ENCODE results near the gene ZNF74. TPM values are rescaled to one million over a fixed set of nuclear protein-coding genes. Genes with fewer than 3 reads are reported as not detected.

ZNF74 gene
- polyA plus RNA-seq, 1 donor from 2014 or later: 75.6 TPM

DNA sequence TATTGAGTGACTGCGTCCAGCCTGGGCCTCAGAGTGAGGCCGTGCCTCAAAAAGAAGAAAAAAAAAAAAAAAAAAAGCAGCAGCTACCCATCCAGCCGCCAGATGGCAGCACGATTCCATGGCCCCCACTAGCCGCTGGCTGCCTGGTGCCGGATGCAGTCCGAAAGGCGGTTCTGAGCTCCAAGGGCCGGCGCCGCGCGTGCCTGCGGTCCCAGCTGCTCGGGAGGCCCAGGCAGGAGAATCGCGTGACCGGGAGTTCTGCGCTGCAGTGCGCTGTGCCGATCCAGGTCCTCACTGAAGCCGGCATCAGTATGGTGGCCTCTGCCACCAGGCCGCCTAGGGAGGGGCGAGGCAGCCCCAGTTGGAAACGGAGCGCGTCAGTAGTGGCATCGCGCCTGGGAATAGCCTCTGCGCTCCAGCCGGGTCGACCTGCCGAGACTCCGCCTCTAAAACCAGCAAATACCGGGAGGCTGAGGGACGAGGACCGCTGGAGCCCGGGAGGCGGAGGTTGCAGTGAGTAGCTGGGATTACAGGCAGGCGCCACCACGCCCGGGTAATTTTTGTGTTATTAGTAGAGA is 24.3 kb downstream of the ZNF74 start:
- peak overlapping the region; percentile 31 for H3K9ac ChIP-seq (ENCODE audit: low read length)
- no peak overlapping the region for H3K27ac ChIP-seq (ENCODE audit: low read length)
- no peak for TF ChIP-seq TAF1 (IDR thresholded peaks at IDR 0.05; ENCODE audit: low read depth)
- TF ChIP-seq RAD21 (conservative IDR thresholded peaks at IDR 0.05): peak; percentile 88
- TF ChIP-seq REST (IDR thresholded peaks at IDR 0.05; ENCODE audit: borderline replicate concordance): no peak
- no peak for TF ChIP-seq EZH2 (IDR thresholded peaks at IDR 0.05; ENCODE audit: borderline replicate concordance, insufficient read depth, low read length, poor library complexity, severe bottlenecking)
- TF ChIP-seq, protein P1, sequence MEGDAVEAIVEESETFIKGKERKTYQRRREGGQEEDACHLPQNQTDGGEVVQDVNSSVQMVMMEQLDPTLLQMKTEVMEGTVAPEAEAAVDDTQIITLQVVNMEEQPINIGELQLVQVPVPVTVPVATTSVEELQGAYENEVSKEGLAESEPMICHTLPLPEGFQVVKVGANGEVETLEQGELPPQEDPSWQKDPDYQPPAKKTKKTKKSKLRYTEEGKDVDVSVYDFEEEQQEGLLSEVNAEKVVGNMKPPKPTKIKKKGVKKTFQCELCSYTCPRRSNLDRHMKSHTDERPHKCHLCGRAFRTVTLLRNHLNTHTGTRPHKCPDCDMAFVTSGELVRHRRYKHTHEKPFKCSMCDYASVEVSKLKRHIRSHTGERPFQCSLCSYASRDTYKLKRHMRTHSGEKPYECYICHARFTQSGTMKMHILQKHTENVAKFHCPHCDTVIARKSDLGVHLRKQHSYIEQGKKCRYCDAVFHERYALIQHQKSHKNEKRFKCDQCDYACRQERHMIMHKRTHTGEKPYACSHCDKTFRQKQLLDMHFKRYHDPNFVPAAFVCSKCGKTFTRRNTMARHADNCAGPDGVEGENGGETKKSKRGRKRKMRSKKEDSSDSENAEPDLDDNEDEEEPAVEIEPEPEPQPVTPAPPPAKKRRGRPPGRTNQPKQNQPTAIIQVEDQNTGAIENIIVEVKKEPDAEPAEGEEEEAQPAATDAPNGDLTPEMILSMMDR (IDR thresholded peaks at IDR 0.05; ENCODE audit: poor library complexity, severe bottlenecking): peak; percentile 94
- TF ChIP-seq SMC3 (conservative IDR thresholded peaks at IDR 0.05; ENCODE audit: poor library complexity): peak; percentile 95
- no peak for TF ChIP-seq POLR2AphosphoS5 (IDR thresholded peaks at IDR 0.05)
- TF ChIP-seq MXI1 (conservative IDR thresholded peaks at IDR 0.05; ENCODE audit: poor library complexity, severe bottlenecking): no peak
- no peak for TF ChIP-seq EP300 (conservative IDR thresholded peaks at IDR 0.05; ENCODE audit: poor library complexity, severe bottlenecking)

GRCh38 chr22:20419664-20419951 is 25.7 kb downstream of the ZNF74 start:
- no peaks in the 10 kb centered on the region for H3K27me3 ChIP-seq (ENCODE audit: insufficient read depth, low read depth, low read length)
- no peaks in the 10 kb centered on the region for H3K9me3 ChIP-seq (ENCODE audit: low read length)
- no peaks in the 10 kb centered on the region for H3F3A ChIP-seq (ENCODE audit: insufficient read depth, low read length, poor library complexity, severe bottlenecking)
- no peak overlapping the region for H3K27ac ChIP-seq (ENCODE audit: low read length)
- no peaks in the 10 kb centered on the region for H3K9me2 ChIP-seq (ENCODE audit: insufficient read depth, low read length)
- H2AFZ ChIP-seq (ENCODE audit: low read depth, low read length): no peak overlapping the region
- H3K9ac ChIP-seq (ENCODE audit: low read length): no peak overlapping the region
- no peaks in the 10 kb centered on the region for H3K79me2 ChIP-seq (replicated peaks; ENCODE audit: insufficient read depth, low read length)
- no peaks in the 10 kb centered on the region for H3K36me3 ChIP-seq (ENCODE audit: insufficient read depth, low read length)
- no peak overlapping the region for H3K4me3 ChIP-seq (ENCODE audit: low read length)
- no peak for TF ChIP-seq MXI1 (conservative IDR thresholded peaks at IDR 0.05; ENCODE audit: poor library complexity, severe bottlenecking)
- TF ChIP-seq REST (IDR thresholded peaks at IDR 0.05; ENCODE audit: borderline replicate concordance): no peak
- TF ChIP-seq EP300 (conservative IDR thresholded peaks at IDR 0.05; ENCODE audit: poor library complexity, severe bottlenecking): no peak
- no peak for TF ChIP-seq POLR2AphosphoS5 (IDR thresholded peaks at IDR 0.05)
- TF ChIP-seq, protein P1 (IDR thresholded peaks at IDR 0.05; ENCODE audit: poor library complexity, severe bottlenecking): no peak
- TF ChIP-seq RAD21 (conservative IDR thresholded peaks at IDR 0.05): no peak
- no peak for TF ChIP-seq TAF1 (IDR thresholded peaks at IDR 0.05; ENCODE audit: low read depth)
- TF ChIP-seq SMC3 (conservative IDR thresholded peaks at IDR 0.05; ENCODE audit: poor library complexity): no peak
- TF ChIP-seq EZH2 (IDR thresholded peaks at IDR 0.05; ENCODE audit: borderline replicate concordance, insufficient read depth, low read length, poor library complexity, severe bottlenecking): no peak
- no peaks in the 10 kb centered on the region for H4K20me1 ChIP-seq (ENCODE audit: insufficient read depth)
- H3K4me2 ChIP-seq (ENCODE audit: low read length): no peak overlapping the region

More for the DNA sequence above, 24.3 kb downstream of the ZNF74 start:
- Histone ChIP-seq H3K9me2 (ENCODE audit: insufficient read depth, low read length) (no peaks in the 10 kb centered on the region), H3K9me3 (ENCODE audit: low read length) (no peaks in the 10 kb centered on the region), H3F3A (ENCODE audit: insufficient read depth, low read length, poor library complexity, severe bottlenecking) (no peaks in the 10 kb centered on the region), H3K79me2 (replicated peaks; ENCODE audit: insufficient read depth, low read length) (no peaks in the 10 kb centered on the region), H4K20me1 (ENCODE audit: insufficient read depth) (no peaks in the 10 kb centered on the region), H3K4me3 (ENCODE audit: low read length) (peak overlapping the region; percentile 54), H3K36me3 (ENCODE audit: insufficient read depth, low read length) (no peaks in the 10 kb centered on the region), H3K27me3 (ENCODE audit: insufficient read depth, low read depth, low read length) (no peaks in the 10 kb centered on the region), H3K4me2 (ENCODE audit: low read length) (no peak overlapping the region), H2AFZ (ENCODE audit: low read depth, low read length) (no peak overlapping the region)

Measured in neural cell (in vitro differentiated cells).